ENCODE measurements around the gene GDPD2.

Gene GDPD2

GRCh38 chrX:70453024-70453618, 30.0 kb downstream of the GDPD2 start:
- DNase-seq = no peak
- peaks cover 15% of the 10 kb centered on the region; the same call in 1 of the 2 replicates for H3F3A ChIP-seq (ENCODE audit: insufficient read depth, low read length)
- no peaks in the 10 kb centered on the region for H3K9me3 ChIP-seq (replicated peaks; ENCODE audit: insufficient read depth, low read length)
- H3K9me2 ChIP-seq (replicated peaks; ENCODE audit: insufficient read depth, low read length) = no peaks in the 10 kb centered on the region
- H3K79me2 ChIP-seq (ENCODE audit: low read length) = peaks cover 19% of the 10 kb centered on the region
- H3K4me1 ChIP-seq (ENCODE audit: low read length) = peaks cover 24% of the 10 kb centered on the region
- TF ChIP-seq CTCF (IDR thresholded peaks at IDR 0.05; ENCODE audit: low read length) = no peak
- no peak for TF ChIP-seq EZH2phosphoT487 (IDR thresholded peaks at IDR 0.05; ENCODE audit: low read length)
- TF ChIP-seq EZH2 (optimal IDR thresholded peaks at IDR 0.05; ENCODE audit: low read depth, low read length) = no peak
- no peaks in the 10 kb centered on the region for H4K20me1 ChIP-seq (ENCODE audit: insufficient read depth, low read length)
- H3K27ac ChIP-seq (ENCODE audit: low read length) = no peak overlapping the region
- no peaks in the 10 kb centered on the region for H3K27me3 ChIP-seq (replicated peaks; ENCODE audit: insufficient read depth, low read length)
- peak overlapping the region; percentile 46; the same call in 1 of the 2 replicates for H3K9ac ChIP-seq (ENCODE audit: low read length)
- H3K4me3 ChIP-seq (ENCODE audit: low read length) = peak overlapping the region; percentile 65
- H3K4me2 ChIP-seq (ENCODE audit: low read depth, low read length) = peak overlapping the region; percentile 82
- no peak overlapping the region for H2AFZ ChIP-seq (ENCODE audit: low read length)
- no peaks in the 10 kb centered on the region for H3K36me3 ChIP-seq (replicated peaks; ENCODE audit: insufficient read depth, low read length)

- no peaks in the 10 kb centered on the region for H4K20me1 ChIP-seq (ENCODE audit: insufficient read depth, low read length)
- peaks cover 15% of the 10 kb centered on the region; the same call in 1 of the 2 replicates for H3F3A ChIP-seq (ENCODE audit: insufficient read depth, low read length)
- no peaks in the 10 kb centered on the region for H3K9me2 ChIP-seq (replicated peaks; ENCODE audit: insufficient read depth, low read length)
- peak; percentile 88 for DNase-seq
- no peaks in the 10 kb centered on the region for H3K36me3 ChIP-seq (replicated peaks; ENCODE audit: insufficient read depth, low read length)
- H2AFZ ChIP-seq (ENCODE audit: low read length) = peak overlapping the region; percentile 67
- H3K9me3 ChIP-seq (replicated peaks; ENCODE audit: insufficient read depth, low read length) = no peaks in the 10 kb centered on the region
- peak overlapping the region; percentile 76 for H3K9ac ChIP-seq (ENCODE audit: low read length)
- no peaks in the 10 kb centered on the region for H3K27me3 ChIP-seq (replicated peaks; ENCODE audit: insufficient read depth, low read length)
- peak overlapping the region; percentile 73; the same call in 1 of the 2 replicates for H3K27ac ChIP-seq (ENCODE audit: low read length)
- peak overlapping the region; percentile 82 for H3K4me2 ChIP-seq (ENCODE audit: low read depth, low read length)
- H3K4me1 ChIP-seq (ENCODE audit: low read length) = peaks cover 24% of the 10 kb centered on the region
- no peak for TF ChIP-seq EZH2phosphoT487 (IDR thresholded peaks at IDR 0.05; ENCODE audit: low read length)
- peak; percentile 81 for TF ChIP-seq CTCF (IDR thresholded peaks at IDR 0.05; ENCODE audit: low read length)
- H3K4me3 ChIP-seq (ENCODE audit: low read length) = peak overlapping the region; percentile 74
- H3K79me2 ChIP-seq (ENCODE audit: low read length) = peaks cover 19% of the 10 kb centered on the region
Observed at GRCh38 chrX:70454441-70455365, 31.6 kb downstream of the GDPD2 start.

- Histone ChIP-seq H2AFZ (ENCODE audit: low read length) (peak overlapping the region; percentile 67), H3K4me2 (ENCODE audit: low read depth, low read length) (peak overlapping the region; percentile 82), H3K27me3 (replicated peaks; ENCODE audit: insufficient read depth, low read length) (no peaks in the 10 kb centered on the region), H3K4me3 (ENCODE audit: low read length) (peak overlapping the region; percentile 74), H3K9me3 (replicated peaks; ENCODE audit: insufficient read depth, low read length) (no peaks in the 10 kb centered on the region), H3K9ac (ENCODE audit: low read length) (peak overlapping the region; percentile 76), H3K27ac (ENCODE audit: low read length) (peak overlapping the region; percentile 73; the same call in 1 of the 2 replicates), H3K36me3 (replicated peaks; ENCODE audit: insufficient read depth, low read length) (no peaks in the 10 kb centered on the region), H3K9me2 (replicated peaks; ENCODE audit: insufficient read depth, low read length) (no peaks in the 10 kb centered on the region), H3K79me2 (ENCODE audit: low read length) (peaks cover 19% of the 10 kb centered on the region), H4K20me1 (ENCODE audit: insufficient read depth, low read length) (no peaks in the 10 kb centered on the region), H3F3A (ENCODE audit: insufficient read depth, low read length) (peaks cover 15% of the 10 kb centered on the region; the same call in 1 of the 2 replicates), H3K4me1 (ENCODE audit: low read length) (peaks cover 24% of the 10 kb centered on the region)
- DNase-seq = no peak
- TF ChIP-seq EZH2phosphoT487 (IDR thresholded peaks at IDR 0.05; ENCODE audit: low read length) (no peak), CTCF (IDR thresholded peaks at IDR 0.05; ENCODE audit: low read length) (no peak), EZH2 (optimal IDR thresholded peaks at IDR 0.05; ENCODE audit: low read depth, low read length) (no peak)
Observed at GRCh38 chrX:70455366-70456202, 32.5 kb downstream of the GDPD2 start.

Measured in MM.1S (cell line).